Osteocyte (in vitro differentiated cells): ENCODE measurements around the gene PAXIP1. TPM values are rescaled to one million over a fixed set of nuclear protein-coding genes. Genes with fewer than 3 reads are reported as not detected.

ENCODE experiments used
- DNase-seq: peaks from one replicate; pipeline ENCODE4 v3.0.0; 2021; ENCODE audit warnings: mixed read lengths; ENCODE audit not compliant: unreplicated experiment; ENCODE audit errors: extremely low spot score
- H3K27ac Mint-ChIP-seq: one replicate; pipeline ENCODE4 v1.8.0; 2021; ENCODE audit warnings: mild to moderate bottlenecking, mixed read lengths; ENCODE audit not compliant: unreplicated experiment
- H3K27me3 Mint-ChIP-seq: one replicate; pipeline ENCODE4 v1.8.0; 2021; ENCODE audit warnings: mixed read lengths; ENCODE audit not compliant: unreplicated experiment
- H3K36me3 Mint-ChIP-seq: one replicate; pipeline ENCODE4 v1.8.0; 2021; ENCODE audit warnings: mixed read lengths; ENCODE audit not compliant: unreplicated experiment
- H3K4me1 Mint-ChIP-seq: one replicate; pipeline ENCODE4 v1.8.0; 2021; ENCODE audit warnings: mixed read lengths; ENCODE audit not compliant: unreplicated experiment
- H3K4me3 Mint-ChIP-seq: one replicate; pipeline ENCODE4 v1.8.0; 2021; ENCODE audit warnings: mild to moderate bottlenecking, moderate library complexity, mixed read lengths; ENCODE audit not compliant: unreplicated experiment
- H3K9me3 Mint-ChIP-seq: one replicate; pipeline ENCODE4 v1.8.0; 2021; ENCODE audit warnings: mixed read lengths; ENCODE audit not compliant: unreplicated experiment
- total RNA-seq: library from RNA; stranded (reverse); gene quantifications from 2 replicates; pipeline ENCODE4 v1.2.1, GENCODE V29; 2021
- TF ChIP-seq, protein P1 (sequence below): fragments of 200-600 bp; sonication (generic); IDR thresholded peaks from 2 replicates; pipeline ENCODE4 v1.5.0; 2021; ENCODE audit warnings: antibody characterized with exemption, mild to moderate bottlenecking, moderate library complexity

PAXIP1 gene
- total RNA-seq, 1 donor from 2014 or later: 14.2 TPM

DNA sequence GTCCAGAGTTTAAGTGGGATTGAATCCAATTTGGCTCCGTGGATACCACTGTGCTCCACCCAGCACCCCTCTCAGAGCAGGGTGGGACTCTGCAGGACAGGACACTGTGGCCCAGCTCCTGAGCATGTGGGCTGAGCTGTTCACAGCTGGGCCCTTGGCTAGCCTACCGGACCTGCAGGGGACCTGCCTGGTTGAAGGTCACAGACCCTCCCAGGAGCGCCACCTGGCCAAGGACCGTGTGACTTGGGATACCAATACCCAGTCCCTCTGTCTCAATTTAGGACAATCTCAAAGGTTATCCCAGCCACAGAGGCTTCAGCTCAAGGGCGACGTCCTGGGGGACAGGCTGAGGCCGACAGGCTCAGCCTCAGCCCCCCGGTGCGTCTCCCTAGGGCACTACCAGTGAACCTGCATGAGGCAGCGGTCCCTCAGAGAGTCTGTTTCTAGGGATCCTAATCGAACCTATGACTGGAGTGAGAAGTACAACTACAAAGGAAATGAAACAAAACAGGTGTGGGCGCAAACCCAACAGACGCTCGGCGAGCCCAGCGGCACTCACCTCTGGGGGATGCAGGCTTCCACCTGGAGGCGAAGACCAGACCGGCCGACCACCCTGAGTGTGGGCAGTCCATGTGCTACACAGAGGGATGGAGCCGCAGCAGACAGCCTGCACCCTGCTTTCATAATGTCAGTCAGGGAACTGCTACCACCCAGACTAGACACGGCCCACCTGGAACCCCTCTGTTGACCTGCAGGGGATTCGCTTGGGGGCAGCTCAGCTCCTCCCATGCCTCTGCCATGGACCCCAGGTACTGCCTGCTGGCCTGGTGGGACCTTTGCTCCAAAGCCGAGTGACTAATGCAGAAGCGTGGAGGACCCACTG lies 103.7 kb downstream of the PAXIP1 start:
- Mint-ChIP-seq H3K27ac (no peak overlapping the region), H3K27me3 (no peaks in the 10 kb centered on the region), H3K9me3 (peaks cover 25% of the 10 kb centered on the region), H3K36me3 (no peaks in the 10 kb centered on the region), H3K4me3 (no peak overlapping the region), H3K4me1 (no peaks in the 10 kb centered on the region)
- DNase-seq: no peak
- TF ChIP-seq, protein P1, sequence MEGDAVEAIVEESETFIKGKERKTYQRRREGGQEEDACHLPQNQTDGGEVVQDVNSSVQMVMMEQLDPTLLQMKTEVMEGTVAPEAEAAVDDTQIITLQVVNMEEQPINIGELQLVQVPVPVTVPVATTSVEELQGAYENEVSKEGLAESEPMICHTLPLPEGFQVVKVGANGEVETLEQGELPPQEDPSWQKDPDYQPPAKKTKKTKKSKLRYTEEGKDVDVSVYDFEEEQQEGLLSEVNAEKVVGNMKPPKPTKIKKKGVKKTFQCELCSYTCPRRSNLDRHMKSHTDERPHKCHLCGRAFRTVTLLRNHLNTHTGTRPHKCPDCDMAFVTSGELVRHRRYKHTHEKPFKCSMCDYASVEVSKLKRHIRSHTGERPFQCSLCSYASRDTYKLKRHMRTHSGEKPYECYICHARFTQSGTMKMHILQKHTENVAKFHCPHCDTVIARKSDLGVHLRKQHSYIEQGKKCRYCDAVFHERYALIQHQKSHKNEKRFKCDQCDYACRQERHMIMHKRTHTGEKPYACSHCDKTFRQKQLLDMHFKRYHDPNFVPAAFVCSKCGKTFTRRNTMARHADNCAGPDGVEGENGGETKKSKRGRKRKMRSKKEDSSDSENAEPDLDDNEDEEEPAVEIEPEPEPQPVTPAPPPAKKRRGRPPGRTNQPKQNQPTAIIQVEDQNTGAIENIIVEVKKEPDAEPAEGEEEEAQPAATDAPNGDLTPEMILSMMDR: no peak

- no peak for DNase-seq
- Mint-ChIP-seq H3K4me1 (no peaks in the 10 kb centered on the region), H3K36me3 (no peaks in the 10 kb centered on the region), H3K9me3 (peaks cover 25% of the 10 kb centered on the region), H3K27me3 (no peaks in the 10 kb centered on the region), H3K4me3 (no peak overlapping the region), H3K27ac (no peak overlapping the region)
- TF ChIP-seq, protein P1: no peak
Observed at GRCh38 chr7:154896076-154896475, 106.8 kb downstream of the PAXIP1 start.

Other genes starting within 250 kb of the PAXIP1 start
- gene HTR5A, start 67.2 kb upstream of the PAXIP1 start, total RNA-seq: not detected in 2 replicates